HG02885 (cell line): ENCODE results near the gene CHKA.

Experiments
- ATAC-seq: cut with Tn5 transposase; IDR thresholded peaks from one replicate; pipeline ENCODE4 v1.9.1; 2021; ENCODE audit warnings: mild to moderate bottlenecking; ENCODE audit not compliant: unreplicated experiment, poor library complexity

The CHKA gene

GRCh38 chr11:68018730-68019190 lies 102.4 kb downstream of the CHKA start:
- no peak for ATAC-seq

GRCh38 chr11:68017980-68018729 lies 103.0 kb downstream of the CHKA start:
- no peak for ATAC-seq

GRCh38 chr11:68016904-68017817 lies 104.0 kb downstream of the CHKA start:
- no peak for ATAC-seq

GRCh38 chr11:68016161-68016903 lies 104.9 kb downstream of the CHKA start:
- ATAC-seq, result no peak

- no peak for ATAC-seq
These were observed 105.7 kb downstream of the CHKA start for GRCh38 chr11:68015467-68015866.

GRCh38 chr11:68014947-68015447 lies 106.2 kb downstream of the CHKA start:
- ATAC-seq, result no peak

- ATAC-seq, result no peak
These were observed 106.8 kb downstream of the CHKA start for GRCh38 chr11:68014157-68014946.

- ATAC-seq, result no peak
These were observed 107.5 kb downstream of the CHKA start for GRCh38 chr11:68013611-68014156.

- no peak for ATAC-seq
These were observed 108.2 kb downstream of the CHKA start for GRCh38 chr11:68012843-68013610.

- ATAC-seq, result no peak
These were observed 108.9 kb downstream of the CHKA start for GRCh38 chr11:68012044-68012842.

GRCh38 chr11:68011051-68011943 lies 109.9 kb downstream of the CHKA start:
- no peak for ATAC-seq

- ATAC-seq, result no peak
These were observed 110.8 kb downstream of the CHKA start, which contains the start of gene ALDH3B1 for GRCh38 chr11:68010090-68011041. ALDH3B1 (plus strand) TSS chr11:68010327; CDS start chr11:68015298, 4,971 bp downstream.

- no peak for ATAC-seq
These were observed 111.6 kb downstream of the CHKA start for GRCh38 chr11:68009391-68010089.

- no peak for ATAC-seq
These were observed 112.5 kb downstream of the CHKA start for GRCh38 chr11:68008381-68009337.
